Heart left ventricle (tissue), 13 donors: ENCODE measurements around the gene CD8B.

Source experiments
- CTCF ChIP-seq, 12 donors: fragments of 200-600 bp; sonication (generic) in 4 of 12; IDR thresholded peaks; one replicate each; pipeline versions ENCODE4 v1.5.0 to v1.8.0; 2018 to 2022; ENCODE audit warnings: antibody characterized with exemption in 12 of 12, mild to moderate bottlenecking in 5 of 12
- POLR2A ChIP-seq, 2 donors: fragments of 450-650 bp; IDR thresholded peaks; one replicate each; pipeline ENCODE4 v1.6.1; 2017; ENCODE audit warnings: antibody characterized with exemption in 2 of 2, mild to moderate bottlenecking in 2 of 2, moderate library complexity in 2 of 2
- donor health status: ischemic (EF 13 %, LVEDD 7.1; RV severe dilation, severe dysfunction).
- donor health status: DM: no; HTN: yes; CAD: no.
- donor health status: DM: no; HTN: no; CAD: no.
- donor health status: ischemic (EF 25% LVEDD 6.9; RV normal size, moderate dysfunction).
- donor health status: ischemic (EF 25% LVEDD 5.7; RV mildly dilated, moderate dysfunction).
- donor health status: ischemic (EF 35%, LVEDD 5.7; RV mildly dilated, moderate dysfunction).
- donor health status: nonischemic (EF 11% LVEDD 7.7; RV severe dilation, severe dysfunction).
- donor health status: DM: yes; HTN: yes; CAD: no.
- donor health status: PGD.
- donor health status: ischemic (EF 29% LVEDD 5.4; RV normal size, mild dysfunction).
- donor health status: nonischemic (EF 23%, LVEDD 6.1; RV moderate dilation, normal function).

- TF ChIP-seq POLR2A (IDR thresholded peaks at IDR 0.05) (no peak), CTCF (IDR thresholded peaks at IDR 0.05) (no peak)
Measured at GRCh38 chr2:86776532-86776931, 85.2 kb downstream of the CD8B start.
